GM12878 (cell line): ENCODE measurements around the gene CCSER1. TPM values are rescaled to one million over a fixed set of nuclear protein-coding genes. Genes with fewer than 3 reads are reported as not detected.

Experiments used
- CBX5 ChIP-seq: sonication (generic); IDR thresholded peaks from 2 replicates; pipeline ENCODE4 v1.6.1; 2016; ENCODE audit warnings: low read depth, moderate library complexity, mild to moderate bottlenecking, inconsistent platforms
- GATAD2B ChIP-seq: fragments of 450-650 bp; conservative IDR thresholded peaks from 2 replicates; pipeline ENCODE4 v1.6.1; 2017; ENCODE audit warnings: low read depth, mild to moderate bottlenecking, moderate library complexity
- HDGF ChIP-seq: fragments of 450-650 bp; IDR thresholded peaks from 2 replicates; pipeline ENCODE4 v1.6.1; 2016; ENCODE audit warnings: antibody characterized with exemption
- IKZF2 ChIP-seq, 2 experiments: fragments of 450-650 bp; IDR thresholded peaks; 2 replicates each; pipeline ENCODE4 v1.6.1; 2017; ENCODE audit warnings: mild to moderate bottlenecking in 2 of 2, moderate library complexity in 2 of 2
- JUNB ChIP-seq: IDR thresholded peaks from 2 replicates; pipeline ENCODE4 v1.6.1; 2016; ENCODE audit warnings: antibody characterized with exemption, mild to moderate bottlenecking
- NR2F1 ChIP-seq: fragments of 450-650 bp; conservative IDR thresholded peaks from 2 replicates; pipeline ENCODE4 v1.6.1; 2017; ENCODE audit warnings: mild to moderate bottlenecking
- RAD21 ChIP-seq: IDR thresholded peaks from 2 replicates; pipeline ENCODE4 v1.6.1; 2011; ENCODE audit warnings: mild to moderate bottlenecking, low read depth, low read length, moderate library complexity; ENCODE audit not compliant: insufficient read depth
- RELA ChIP-seq: fragments of 450-650 bp; IDR thresholded peaks from 2 replicates; pipeline ENCODE4 v1.8.0; 2014; ENCODE audit warnings: borderline replicate concordance; ENCODE audit not compliant: partially characterized antibody
- RUNX3 ChIP-seq: IDR thresholded peaks from 2 replicates; pipeline ENCODE4 v1.6.1; 2012; ENCODE audit warnings: low read length, inconsistent platforms
- ZNF384 ChIP-seq: IDR thresholded peaks from 2 replicates; pipeline ENCODE4 v1.6.1; 2012; ENCODE audit warnings: low read depth, mild to moderate bottlenecking, low read length, improper control_type of control experiment, borderline replicate concordance
- polyA plus RNA-seq, 11 experiments: library from polyadenylated mRNA; depleted of rRNA in 4 of 11; unstranded in 6 of 11; stranded (reverse) in 5 of 11; fragments of >200 nt; fragmentation: Nextera tagmentation in 4 of 11; fragmentation: Illumina TruSeq in 1 of 11; extraction: Ambion mirVana in 4 of 11; extraction: Trizol in 1 of 11; gene quantifications; 1 replicate in 1 of 11; 2 replicates in 10 of 11; pipeline versions ENCODE4 v1.2.1 to v1.2.3, GENCODE V29; 2011 to 2016; ENCODE audit warnings: inconsistent platforms in 2 of 11, missing spikeins in 2 of 11, low read depth in 1 of 11
- total RNA-seq, 4 experiments: library from RNA; depleted of rRNA in 3 of 4; stranded (reverse); fragments of >200 nt in 3 of 4; fragmentation: Illumina TruSeq in 1 of 4; extraction: Trizol in 1 of 4; gene quantifications; 2 replicates each; pipeline versions ENCODE4 v1.2.1 to v1.2.3, GENCODE V29; 2013 to 2021
- TF ChIP-seq, protein P1 (sequence below): fragments of 450-650 bp; IDR thresholded peaks from 2 replicates; pipeline ENCODE4 v1.6.1; 2017; ENCODE audit warnings: borderline replicate concordance
- TF ChIP-seq, protein P2 (sequence below): IDR thresholded peaks from 2 replicates; pipeline ENCODE4 v1.6.1; 2012; ENCODE audit warnings: low read depth, low read length, improper control_type of control experiment
- TF ChIP-seq, protein P3 (sequence below): fragments of 450-650 bp; IDR thresholded peaks from 2 replicates; pipeline ENCODE4 v1.6.1; 2016; ENCODE audit warnings: mild to moderate bottlenecking

Gene CCSER1
- total and polyA plus RNA-seq, 10 of the 15 experiments (the other 5 are each of a cell fraction or from before 2014, with no cell fraction given): 0.22 to 2.7 (median 1.0) TPM

DNA sequence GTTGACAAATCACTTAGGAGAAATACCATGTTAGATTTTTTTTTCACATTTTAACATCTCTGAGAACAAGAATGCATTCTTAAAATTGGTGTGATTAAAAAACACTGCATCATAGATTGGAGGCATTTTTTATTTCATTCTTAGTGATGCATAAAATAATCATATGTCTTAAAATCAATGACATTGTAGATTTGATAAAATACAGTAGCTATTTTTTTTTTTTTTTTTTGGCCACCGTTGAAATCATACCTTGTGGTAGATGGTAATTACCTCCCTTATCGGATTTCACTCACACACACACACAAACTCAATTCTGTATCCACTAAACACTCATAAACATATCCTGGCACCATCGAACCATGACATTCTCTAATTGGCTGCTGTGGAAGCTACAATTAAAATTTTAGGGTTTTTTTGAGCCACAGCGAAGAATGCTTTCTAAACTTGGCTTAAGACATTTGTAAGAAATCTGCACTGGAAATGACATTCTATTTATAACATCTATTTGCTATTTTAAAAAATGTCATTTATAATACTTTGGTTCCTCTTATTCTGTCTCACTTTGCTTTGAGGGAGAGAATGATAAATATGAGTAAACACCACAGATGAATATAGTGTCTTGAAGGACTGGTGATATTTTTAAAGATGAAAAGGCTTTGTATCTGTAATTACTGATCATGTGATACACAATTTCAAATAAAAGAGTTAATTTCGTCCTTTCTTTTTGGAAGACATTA lies 60.1 kb downstream of the CCSER1 start (continued):
- TF ChIP-seq, protein P1, sequence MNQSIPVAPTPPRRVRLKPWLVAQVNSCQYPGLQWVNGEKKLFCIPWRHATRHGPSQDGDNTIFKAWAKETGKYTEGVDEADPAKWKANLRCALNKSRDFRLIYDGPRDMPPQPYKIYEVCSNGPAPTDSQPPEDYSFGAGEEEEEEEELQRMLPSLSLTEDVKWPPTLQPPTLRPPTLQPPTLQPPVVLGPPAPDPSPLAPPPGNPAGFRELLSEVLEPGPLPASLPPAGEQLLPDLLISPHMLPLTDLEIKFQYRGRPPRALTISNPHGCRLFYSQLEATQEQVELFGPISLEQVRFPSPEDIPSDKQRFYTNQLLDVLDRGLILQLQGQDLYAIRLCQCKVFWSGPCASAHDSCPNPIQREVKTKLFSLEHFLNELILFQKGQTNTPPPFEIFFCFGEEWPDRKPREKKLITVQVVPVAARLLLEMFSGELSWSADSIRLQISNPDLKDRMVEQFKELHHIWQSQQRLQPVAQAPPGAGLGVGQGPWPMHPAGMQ: no peak
- TF ChIP-seq, protein P2, sequence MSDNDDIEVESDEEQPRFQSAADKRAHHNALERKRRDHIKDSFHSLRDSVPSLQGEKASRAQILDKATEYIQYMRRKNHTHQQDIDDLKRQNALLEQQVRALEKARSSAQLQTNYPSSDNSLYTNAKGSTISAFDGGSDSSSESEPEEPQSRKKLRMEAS: no peak
- TF ChIP-seq HDGF (no peak), ZNF384 (0 out of 2 replicates have a peak, but pooled peaks have one; percentile 41), RELA (no peak), NR2F1 (no peak), GATAD2B (no peak), RUNX3 (peak; percentile 31; the same call in 1 of the 2 replicates), IKZF2 (IDR thresholded peaks at IDR 0.05) (0 out of 4 replicates have a peak, but pooled peaks of 1 of the 2 experiments have one; percentile 12), JUNB (peak; percentile 15; the same call in 1 of the 2 replicates), CBX5 (no peak), RAD21 (no peak)
- TF ChIP-seq, protein P3, sequence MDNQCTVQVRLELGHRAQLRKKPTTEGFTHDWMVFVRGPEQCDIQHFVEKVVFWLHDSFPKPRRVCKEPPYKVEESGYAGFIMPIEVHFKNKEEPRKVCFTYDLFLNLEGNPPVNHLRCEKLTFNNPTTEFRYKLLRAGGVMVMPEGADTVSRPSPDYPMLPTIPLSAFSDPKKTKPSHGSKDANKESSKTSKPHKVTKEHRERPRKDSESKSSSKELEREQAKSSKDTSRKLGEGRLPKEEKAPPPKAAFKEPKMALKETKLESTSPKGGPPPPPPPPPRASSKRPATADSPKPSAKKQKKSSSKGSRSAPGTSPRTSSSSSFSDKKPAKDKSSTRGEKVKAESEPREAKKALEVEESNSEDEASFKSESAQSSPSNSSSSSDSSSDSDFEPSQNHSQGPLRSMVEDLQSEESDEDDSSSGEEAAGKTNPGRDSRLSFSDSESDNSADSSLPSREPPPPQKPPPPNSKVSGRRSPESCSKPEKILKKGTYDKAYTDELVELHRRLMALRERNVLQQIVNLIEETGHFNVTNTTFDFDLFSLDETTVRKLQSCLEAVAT: no peak
